Suprapubic skin (tissue), 4 donors: ENCODE data around the gene RPEL1. TPM values are rescaled to one million over a fixed set of nuclear protein-coding genes. Genes with fewer than 3 reads are reported as not detected.

Experiments used
- DNase-seq, 2 donors: peaks; one replicate each; pipeline ENCODE4 v3.0.0-alpha.2; 2019; ENCODE audit warnings: low spot score in 2 of 2
- H3K27ac ChIP-seq: fragments of 200-600 bp; sonication (generic); one replicate; pipeline ENCODE4 v1.5.1; 2019
- H3K27me3 ChIP-seq: fragments of 200-600 bp; sonication (generic); one replicate; pipeline ENCODE4 v1.5.1; 2019
- H3K36me3 ChIP-seq: fragments of 200-600 bp; sonication (generic); one replicate; pipeline ENCODE4 v1.5.1; 2019
- H3K4me1 ChIP-seq: fragments of 200-600 bp; sonication (generic); one replicate; pipeline ENCODE4 v1.5.1; 2019
- H3K4me3 ChIP-seq: fragments of 200-600 bp; sonication (generic); one replicate; pipeline ENCODE4 v1.5.1; 2019; ENCODE audit warnings: mild to moderate bottlenecking
- H3K9me3 ChIP-seq: fragments of 200-600 bp; sonication (generic); one replicate; pipeline ENCODE4 v1.5.1; 2019
- EP300 ChIP-seq: sonication (generic); formaldehyde crosslinking; IDR thresholded peaks from one replicate; pipeline ENCODE4 v1.6.1; 2017; ENCODE audit warnings: antibody characterized with exemption
- POLR2A ChIP-seq, 2 donors: fragments of 450-650 bp; IDR thresholded peaks; one replicate each; pipeline ENCODE4 v1.6.1; 2017; ENCODE audit warnings: antibody characterized with exemption in 2 of 2, mild to moderate bottlenecking in 2 of 2, moderate library complexity in 2 of 2
- POLR2AphosphoS5 ChIP-seq, 3 donors: sonication (generic); formaldehyde crosslinking; IDR thresholded peaks; one replicate each; pipeline ENCODE4 v1.6.1; 2017; ENCODE audit warnings: antibody characterized with exemption in 3 of 3
- WGBS: methylation state at CpG from one replicate; pipeline ENCODE4 v1.1.5; 2018; 5-methylcytosine and 5-hydroxymethylcytosine counted together
- total RNA-seq, 4 donors: library from RNA; depleted of rRNA; stranded (reverse); fragments of >200 nt; gene quantifications; one replicate each; pipeline ENCODE4 v1.1.0, GENCODE V29; 2016
- TF ChIP-seq, protein P1 (sequence below), 2 donors: fragments of 200-600 bp in 1 of 2; fragments of 450-650 bp in 1 of 2; sonication (generic) in 1 of 2; IDR thresholded peaks; one replicate each; pipeline ENCODE4 v1.5.1; 2016 to 2019; ENCODE audit warnings: antibody characterized with exemption in 2 of 2, mild to moderate bottlenecking in 1 of 2, moderate library complexity in 1 of 2

The RPEL1 gene
- total RNA-seq, 4 donors from 2014 or later, result not detected

DNA sequence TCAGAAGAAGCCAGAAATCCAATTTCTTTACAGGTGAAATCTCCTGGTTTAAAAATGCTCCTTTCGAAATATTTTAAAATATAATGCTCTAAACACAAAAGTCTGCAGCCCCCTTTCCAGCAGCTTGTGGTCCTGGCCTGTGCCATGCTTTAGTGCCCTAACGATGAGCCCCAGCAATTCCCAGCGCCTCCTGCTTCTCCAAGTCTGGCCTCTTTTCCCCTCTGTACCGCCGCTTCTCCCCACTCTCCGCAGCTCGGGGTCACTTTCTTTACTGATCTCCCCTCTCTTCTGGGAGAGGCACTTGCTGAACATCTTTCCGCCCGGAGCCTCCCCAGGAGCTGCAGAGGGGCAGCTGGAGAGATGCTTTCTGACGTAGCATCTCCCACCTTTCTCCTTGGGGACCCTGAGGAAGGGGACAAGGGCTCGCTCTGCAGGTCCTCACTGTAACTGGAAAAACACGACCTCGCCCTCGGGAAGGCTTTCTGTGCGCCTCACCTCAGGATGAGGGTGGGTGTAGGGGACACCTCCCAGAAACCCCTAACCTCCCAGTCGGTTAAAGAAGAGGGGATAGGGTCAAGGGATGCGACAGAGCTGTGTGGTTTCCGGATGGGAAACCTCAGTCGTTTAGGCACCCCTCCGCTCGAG, 30.7 kb downstream of the RPEL1 start:
- H3K27me3 ChIP-seq, result peaks cover 65% of the 10 kb centered on the region
- peaks cover 18% of the 10 kb centered on the region for H3K4me1 ChIP-seq
- H3K36me3 ChIP-seq, result no peaks in the 10 kb centered on the region
- H3K9me3 ChIP-seq, result no peaks in the 10 kb centered on the region
- WGBS, result 12% methylated on average over 21 of the region's 21 CpGs
- H3K4me3 ChIP-seq, result peak overlapping the region; percentile 35
- no peak for TF ChIP-seq EP300
- TF ChIP-seq POLR2A (IDR thresholded peaks at IDR 0.05), result no peak
- no peak for TF ChIP-seq POLR2AphosphoS5 (IDR thresholded peaks at IDR 0.05)
- TF ChIP-seq, protein P1, sequence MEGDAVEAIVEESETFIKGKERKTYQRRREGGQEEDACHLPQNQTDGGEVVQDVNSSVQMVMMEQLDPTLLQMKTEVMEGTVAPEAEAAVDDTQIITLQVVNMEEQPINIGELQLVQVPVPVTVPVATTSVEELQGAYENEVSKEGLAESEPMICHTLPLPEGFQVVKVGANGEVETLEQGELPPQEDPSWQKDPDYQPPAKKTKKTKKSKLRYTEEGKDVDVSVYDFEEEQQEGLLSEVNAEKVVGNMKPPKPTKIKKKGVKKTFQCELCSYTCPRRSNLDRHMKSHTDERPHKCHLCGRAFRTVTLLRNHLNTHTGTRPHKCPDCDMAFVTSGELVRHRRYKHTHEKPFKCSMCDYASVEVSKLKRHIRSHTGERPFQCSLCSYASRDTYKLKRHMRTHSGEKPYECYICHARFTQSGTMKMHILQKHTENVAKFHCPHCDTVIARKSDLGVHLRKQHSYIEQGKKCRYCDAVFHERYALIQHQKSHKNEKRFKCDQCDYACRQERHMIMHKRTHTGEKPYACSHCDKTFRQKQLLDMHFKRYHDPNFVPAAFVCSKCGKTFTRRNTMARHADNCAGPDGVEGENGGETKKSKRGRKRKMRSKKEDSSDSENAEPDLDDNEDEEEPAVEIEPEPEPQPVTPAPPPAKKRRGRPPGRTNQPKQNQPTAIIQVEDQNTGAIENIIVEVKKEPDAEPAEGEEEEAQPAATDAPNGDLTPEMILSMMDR (IDR thresholded peaks at IDR 0.05), result no peak
- no peak overlapping the region for H3K27ac ChIP-seq
- no peak for DNase-seq

DNA sequence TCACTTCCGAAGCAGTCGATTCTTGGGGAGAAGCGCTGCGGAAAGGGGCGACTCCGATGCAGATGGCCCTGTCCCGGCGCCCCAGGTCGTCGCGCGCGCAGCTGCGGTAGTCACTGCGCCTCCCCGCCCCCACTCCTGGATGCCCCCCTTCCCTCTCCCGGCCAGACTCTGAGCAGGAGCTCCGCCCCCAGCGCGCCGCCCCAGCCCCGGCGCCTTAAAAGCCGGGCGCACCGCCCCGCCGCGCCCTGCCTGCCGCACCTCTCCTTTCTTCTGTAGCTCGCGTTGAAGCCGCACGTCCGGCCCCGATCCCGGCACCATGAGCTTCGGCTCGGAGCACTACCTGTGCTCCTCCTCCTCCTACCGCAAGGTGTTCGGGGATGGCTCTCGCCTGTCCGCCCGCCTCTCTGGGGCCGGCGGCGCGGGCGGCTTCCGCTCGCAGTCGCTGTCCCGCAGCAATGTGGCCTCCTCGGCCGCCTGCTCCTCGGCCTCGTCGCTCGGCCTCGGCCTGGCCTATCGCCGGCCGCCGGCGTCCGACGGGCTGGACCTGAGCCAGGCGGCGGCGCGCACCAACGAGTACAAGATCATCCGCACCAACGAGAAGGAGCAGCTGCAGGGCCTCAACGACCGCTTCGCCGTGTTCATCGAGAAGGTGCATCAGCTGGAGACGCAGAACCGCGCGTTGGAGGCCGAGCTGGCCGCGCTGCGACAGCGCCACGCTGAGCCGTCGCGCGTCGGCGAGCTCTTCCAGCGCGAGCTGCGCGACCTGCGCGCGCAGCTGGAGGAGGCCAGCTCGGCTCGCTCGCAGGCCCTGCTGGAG, 31.4 kb downstream of the RPEL1 start, which contains the start of gene INA:
Gene INA, plus strand, starts transcription at position 243 of the 817 bp plus-strand sequence. Its CDS starts 74 bp downstream, at position 317.
- Histone ChIP-seq H3K4me3 (peak within 1 kb of the TSS; percentile 35), H3K4me1 (peaks cover 18% of the 10 kb centered on the region), H3K27me3 (peaks cover 73% of the 10 kb centered on the region), H3K9me3 (no peaks in the 10 kb centered on the region), H3K27ac (no peak within 1 kb of the TSS), H3K36me3 (no peaks in the 10 kb centered on the region)
- DNase-seq, result no peak
- TF ChIP-seq POLR2A (IDR thresholded peaks at IDR 0.05) (no peak), EP300 (no peak), POLR2AphosphoS5 (IDR thresholded peaks at IDR 0.05) (no peak)
- TF ChIP-seq, protein P1 (IDR thresholded peaks at IDR 0.05), result no peak
- WGBS, result 3% methylated on average over 12 of the region's 105 CpGs

DNA sequence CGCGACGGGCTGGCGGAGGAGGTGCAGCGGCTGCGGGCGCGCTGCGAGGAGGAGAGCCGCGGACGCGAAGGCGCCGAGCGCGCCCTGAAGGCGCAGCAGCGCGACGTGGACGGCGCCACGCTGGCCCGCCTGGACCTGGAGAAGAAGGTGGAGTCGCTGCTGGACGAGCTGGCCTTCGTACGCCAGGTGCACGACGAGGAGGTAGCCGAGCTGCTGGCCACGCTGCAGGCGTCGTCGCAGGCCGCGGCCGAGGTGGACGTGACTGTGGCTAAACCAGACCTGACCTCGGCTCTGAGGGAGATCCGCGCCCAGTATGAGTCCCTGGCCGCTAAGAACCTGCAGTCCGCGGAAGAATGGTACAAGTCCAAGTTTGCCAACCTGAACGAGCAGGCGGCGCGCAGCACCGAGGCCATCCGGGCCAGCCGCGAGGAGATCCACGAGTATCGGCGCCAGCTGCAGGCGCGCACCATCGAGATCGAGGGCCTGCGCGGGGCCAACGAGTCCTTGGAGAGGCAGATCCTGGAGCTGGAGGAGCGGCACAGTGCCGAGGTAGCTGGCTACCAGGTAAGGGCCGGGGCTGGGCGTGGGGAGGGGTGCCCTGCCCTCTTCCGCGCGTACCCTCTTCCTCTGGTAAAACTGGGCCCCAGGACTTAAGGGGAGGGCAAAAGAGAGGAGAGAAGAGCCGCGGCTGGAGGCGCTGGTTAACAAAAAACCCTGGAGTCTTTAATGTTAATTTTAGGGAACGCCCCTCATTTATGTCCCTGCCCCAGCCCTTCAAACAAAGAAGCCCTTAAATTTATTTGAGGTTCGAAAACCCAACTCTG, 32.2 kb downstream of the RPEL1 start:
- Histone ChIP-seq H3K27ac (no peak overlapping the region), H3K27me3 (peaks cover 78% of the 10 kb centered on the region), H3K9me3 (no peaks in the 10 kb centered on the region), H3K36me3 (no peaks in the 10 kb centered on the region), H3K4me3 (peak overlapping the region; percentile 35), H3K4me1 (peaks cover 18% of the 10 kb centered on the region)
- TF ChIP-seq EP300, result no peak
- TF ChIP-seq, protein P1 (IDR thresholded peaks at IDR 0.05), result no peak
- no peak for TF ChIP-seq POLR2AphosphoS5 (IDR thresholded peaks at IDR 0.05)
- no peak for TF ChIP-seq POLR2A (IDR thresholded peaks at IDR 0.05)
- DNase-seq, result no peak
- WGBS, result 14% methylated on average over 29 of the region's 76 CpGs

DNA sequence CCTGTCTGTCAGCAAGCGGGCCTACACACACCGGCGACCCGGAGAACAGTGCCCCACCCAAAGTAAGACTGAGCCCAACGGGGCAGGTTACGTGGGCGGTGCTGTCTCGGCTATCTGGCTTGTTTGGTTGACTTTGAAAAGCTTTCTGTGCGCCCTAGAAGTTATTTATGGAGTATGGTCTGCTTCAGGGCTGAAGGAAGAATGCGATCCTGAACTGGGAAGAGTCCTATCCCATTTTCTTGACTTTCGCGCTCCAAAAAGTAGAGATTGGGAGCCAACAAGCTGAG, 32.8 kb downstream of the RPEL1 start:
- H3K36me3 ChIP-seq, result no peaks in the 10 kb centered on the region
- H3K27me3 ChIP-seq, result peaks cover 78% of the 10 kb centered on the region
- no peak for DNase-seq
- H3K9me3 ChIP-seq, result no peaks in the 10 kb centered on the region
- no peak overlapping the region for H3K4me3 ChIP-seq
- TF ChIP-seq EP300 (no peak), POLR2AphosphoS5 (IDR thresholded peaks at IDR 0.05) (no peak), POLR2A (IDR thresholded peaks at IDR 0.05) (no peak)
- TF ChIP-seq, protein P1 (IDR thresholded peaks at IDR 0.05), result no peak
- peaks cover 18% of the 10 kb centered on the region for H3K4me1 ChIP-seq
- 30% methylated on average over 12 of the region's 12 CpGs for WGBS
- no peak overlapping the region for H3K27ac ChIP-seq
